ENCODE measurements around the gene UIMC1.

DNA sequence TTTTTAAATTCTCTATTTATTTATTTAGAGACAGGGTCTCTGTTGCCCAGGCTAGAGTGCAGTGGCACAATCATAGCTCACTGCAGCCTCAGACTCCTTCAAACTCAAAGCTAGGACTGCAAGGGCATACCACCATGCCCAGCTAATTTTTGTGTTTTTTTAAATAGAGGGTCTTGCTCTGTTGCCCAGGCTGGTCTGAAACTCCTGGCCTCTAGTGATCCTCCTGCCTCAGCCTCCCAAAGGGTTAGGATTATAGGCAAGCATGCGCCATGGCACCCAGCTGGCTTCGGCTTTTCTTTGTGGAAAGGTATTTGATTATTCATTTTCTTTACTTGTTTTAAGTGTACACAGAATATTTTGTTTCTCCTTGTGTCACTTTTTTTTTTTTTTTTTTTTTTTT lies 21.1 kb upstream of the UIMC1 start:
- TF ChIP-seq, protein P1, sequence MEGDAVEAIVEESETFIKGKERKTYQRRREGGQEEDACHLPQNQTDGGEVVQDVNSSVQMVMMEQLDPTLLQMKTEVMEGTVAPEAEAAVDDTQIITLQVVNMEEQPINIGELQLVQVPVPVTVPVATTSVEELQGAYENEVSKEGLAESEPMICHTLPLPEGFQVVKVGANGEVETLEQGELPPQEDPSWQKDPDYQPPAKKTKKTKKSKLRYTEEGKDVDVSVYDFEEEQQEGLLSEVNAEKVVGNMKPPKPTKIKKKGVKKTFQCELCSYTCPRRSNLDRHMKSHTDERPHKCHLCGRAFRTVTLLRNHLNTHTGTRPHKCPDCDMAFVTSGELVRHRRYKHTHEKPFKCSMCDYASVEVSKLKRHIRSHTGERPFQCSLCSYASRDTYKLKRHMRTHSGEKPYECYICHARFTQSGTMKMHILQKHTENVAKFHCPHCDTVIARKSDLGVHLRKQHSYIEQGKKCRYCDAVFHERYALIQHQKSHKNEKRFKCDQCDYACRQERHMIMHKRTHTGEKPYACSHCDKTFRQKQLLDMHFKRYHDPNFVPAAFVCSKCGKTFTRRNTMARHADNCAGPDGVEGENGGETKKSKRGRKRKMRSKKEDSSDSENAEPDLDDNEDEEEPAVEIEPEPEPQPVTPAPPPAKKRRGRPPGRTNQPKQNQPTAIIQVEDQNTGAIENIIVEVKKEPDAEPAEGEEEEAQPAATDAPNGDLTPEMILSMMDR (IDR thresholded peaks at IDR 0.05) = no peak
- no peak for TF ChIP-seq POLR2A (IDR thresholded peaks at IDR 0.05)
